Fibroblast of pulmonary artery (primary cell): ENCODE data around the gene ACTC1.
A peak's percentile ranks its signal among the peaks of the same experiment; 100 is the strongest.

Experiments used
- DNase-seq: peaks from one replicate; pipeline ENCODE4 v3.0.0-alpha.2; 2010; ENCODE audit warnings: low read depth
- H3K4me3 ChIP-seq: replicated peaks from 2 replicates; pipeline ENCODE4 v1.5.1; 2011; ENCODE audit warnings: low read depth, mild to moderate bottlenecking, control low read depth, low read length, moderate library complexity
- TF ChIP-seq, protein P1 (sequence below): IDR thresholded peaks from 2 replicates; pipeline ENCODE4 v1.5.1; 2011; ENCODE audit warnings: mild to moderate bottlenecking, control low read depth, low read length, inconsistent platforms; ENCODE audit errors: missing control alignments

Gene ACTC1

DNA sequence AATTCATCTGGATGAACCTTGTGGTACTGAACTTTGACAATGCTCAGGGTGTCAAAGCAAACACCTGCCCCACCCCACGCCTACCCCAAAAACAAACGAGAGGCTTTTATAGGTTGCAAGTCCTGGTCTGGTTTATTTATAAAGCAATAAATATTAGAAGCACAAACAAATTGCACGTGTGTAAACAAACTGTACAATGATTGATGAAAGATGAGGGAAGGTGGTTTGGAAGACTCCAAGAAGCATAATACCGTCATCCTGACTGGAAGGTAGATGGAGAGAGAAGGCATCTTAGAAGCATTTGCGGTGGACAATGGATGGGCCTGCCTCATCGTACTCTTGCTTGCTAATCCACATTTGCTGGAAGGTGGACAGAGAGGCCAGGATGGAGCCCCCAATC, 5.2 kb downstream of the ACTC1 start:
- DNase-seq = no peak

GRCh38 chr15:34789326-34789725, 6.0 kb downstream of the ACTC1 start:
- DNase-seq = no peak
- TF ChIP-seq, protein P1, sequence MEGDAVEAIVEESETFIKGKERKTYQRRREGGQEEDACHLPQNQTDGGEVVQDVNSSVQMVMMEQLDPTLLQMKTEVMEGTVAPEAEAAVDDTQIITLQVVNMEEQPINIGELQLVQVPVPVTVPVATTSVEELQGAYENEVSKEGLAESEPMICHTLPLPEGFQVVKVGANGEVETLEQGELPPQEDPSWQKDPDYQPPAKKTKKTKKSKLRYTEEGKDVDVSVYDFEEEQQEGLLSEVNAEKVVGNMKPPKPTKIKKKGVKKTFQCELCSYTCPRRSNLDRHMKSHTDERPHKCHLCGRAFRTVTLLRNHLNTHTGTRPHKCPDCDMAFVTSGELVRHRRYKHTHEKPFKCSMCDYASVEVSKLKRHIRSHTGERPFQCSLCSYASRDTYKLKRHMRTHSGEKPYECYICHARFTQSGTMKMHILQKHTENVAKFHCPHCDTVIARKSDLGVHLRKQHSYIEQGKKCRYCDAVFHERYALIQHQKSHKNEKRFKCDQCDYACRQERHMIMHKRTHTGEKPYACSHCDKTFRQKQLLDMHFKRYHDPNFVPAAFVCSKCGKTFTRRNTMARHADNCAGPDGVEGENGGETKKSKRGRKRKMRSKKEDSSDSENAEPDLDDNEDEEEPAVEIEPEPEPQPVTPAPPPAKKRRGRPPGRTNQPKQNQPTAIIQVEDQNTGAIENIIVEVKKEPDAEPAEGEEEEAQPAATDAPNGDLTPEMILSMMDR = no peak
- no peak overlapping the region for H3K4me3 ChIP-seq

More for the DNA sequence above, 5.2 kb downstream of the ACTC1 start:
- no peak overlapping the region for H3K4me3 ChIP-seq
- TF ChIP-seq, protein P1 = no peak

DNA sequence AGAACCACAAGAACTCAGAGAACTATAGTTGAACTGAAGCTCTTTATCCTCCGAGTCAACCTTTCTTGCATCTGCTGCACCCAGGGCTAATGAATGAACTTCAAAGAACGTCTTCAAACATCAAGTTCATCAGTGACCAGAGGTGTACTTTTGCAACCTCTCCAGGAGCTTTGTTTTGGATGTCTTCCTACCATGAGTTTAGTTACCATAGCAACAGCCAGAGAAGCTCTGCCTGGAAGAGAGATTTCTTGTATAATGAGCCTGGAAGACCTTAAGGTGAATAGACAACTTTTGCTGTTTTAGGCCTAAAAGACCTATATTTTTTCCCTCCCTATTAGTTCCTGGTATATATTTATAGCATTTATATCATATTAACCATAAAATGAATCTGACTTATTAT, 9.1 kb downstream of the ACTC1 start:
- DNase-seq = no peak

GRCh38 chr15:34783991-34784390, 11.4 kb downstream of the ACTC1 start:
- no peak overlapping the region for H3K4me3 ChIP-seq

More for the DNA sequence above, 9.1 kb downstream of the ACTC1 start:
- TF ChIP-seq, protein P1 = no peak
- H3K4me3 ChIP-seq = no peak overlapping the region

GRCh38 chr15:34783431-34783830, 11.9 kb downstream of the ACTC1 start:
- no peak overlapping the region for H3K4me3 ChIP-seq

More at GRCh38 chr15:34783991-34784390, 11.4 kb downstream of the ACTC1 start:
- TF ChIP-seq, protein P1 = no peak
- peak; percentile 44 for DNase-seq

GRCh38 chr15:34782901-34783300, 12.4 kb downstream of the ACTC1 start:
- DNase-seq = no peak
- no peak overlapping the region for H3K4me3 ChIP-seq
- TF ChIP-seq, protein P1 = no peak

More at GRCh38 chr15:34783431-34783830, 11.9 kb downstream of the ACTC1 start:
- no peak for DNase-seq
- TF ChIP-seq, protein P1 = no peak

- TF ChIP-seq, protein P1 = no peak
- H3K4me3 ChIP-seq = no peak overlapping the region
- DNase-seq = no peak
Measured at GRCh38 chr15:34780725-34781124, 14.6 kb downstream of the ACTC1 start.
